ENCODE data around the gene RAX. TPM values are rescaled to one million over a fixed set of nuclear protein-coding genes. Genes with fewer than 3 reads are reported as not detected.
"Not testable (repeated sequence)": the region's sequence is repeated elsewhere in the genome, so short reads cannot be mapped to it uniquely, and the experiment has no call there.

RAX gene
- total RNA-seq, 1 donor from 2014 or later, result not detected

DNA sequence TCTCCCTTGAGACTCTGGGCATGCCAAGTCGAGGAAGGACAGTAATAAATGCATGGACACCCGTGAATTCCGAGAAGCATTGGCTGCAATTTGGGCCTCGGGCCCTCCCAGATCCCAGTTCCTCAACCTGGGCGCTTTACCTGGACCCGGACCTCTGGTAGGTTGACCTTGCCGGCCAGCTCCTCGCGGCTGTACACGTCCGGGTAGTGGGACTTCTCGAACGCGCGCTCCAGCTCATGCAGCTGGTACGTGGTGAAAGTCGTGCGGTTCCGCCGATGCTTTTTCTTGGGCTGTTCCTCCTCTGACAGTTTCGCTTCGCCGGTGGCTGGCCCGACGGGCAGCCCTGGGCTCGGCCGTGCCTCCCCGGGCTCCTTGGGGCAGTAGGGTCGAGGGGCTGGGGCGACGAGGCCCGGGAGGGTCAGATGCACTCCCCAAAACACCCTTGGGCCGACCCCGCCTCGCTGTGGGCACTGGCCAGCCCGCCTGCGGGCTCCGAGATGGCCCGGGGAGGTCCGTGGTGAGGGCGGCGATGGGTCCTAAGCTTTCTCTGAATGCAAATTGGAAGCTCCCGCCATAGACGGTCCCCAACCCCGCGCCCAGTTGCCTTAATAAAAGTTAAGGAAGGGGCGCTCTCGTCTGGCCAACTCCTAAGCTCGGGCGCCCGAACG, 899 bp downstream of the RAX start:
- no peak for ATAC-seq

DNA sequence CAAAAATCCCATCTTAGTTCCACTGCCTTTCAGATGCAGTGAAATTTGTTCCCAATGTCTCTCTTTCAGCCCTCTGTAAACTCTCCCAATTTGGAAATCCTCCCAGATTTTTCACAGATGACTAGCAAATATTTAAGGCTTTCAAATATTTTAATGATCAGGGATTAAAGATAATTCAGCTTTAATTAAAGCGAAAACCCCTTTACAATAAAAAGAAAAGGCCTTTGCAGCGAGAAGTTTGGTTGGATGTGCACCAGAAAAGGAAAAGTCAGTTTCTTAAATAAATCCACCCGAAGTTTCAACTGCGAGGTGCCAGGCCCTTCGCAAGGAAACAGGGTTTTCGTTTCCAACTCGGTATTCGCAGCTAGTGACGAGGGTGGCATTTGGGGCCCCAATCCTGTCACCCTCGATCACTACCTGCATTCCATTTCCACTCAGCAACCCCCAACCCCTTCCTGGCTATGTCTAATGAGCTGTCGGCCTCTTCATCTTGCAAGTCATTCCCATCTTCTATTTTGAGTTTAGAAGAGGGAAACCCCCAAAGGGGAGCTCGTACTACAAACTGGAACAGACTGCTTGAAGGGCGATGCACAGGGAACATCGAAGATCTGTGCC, 1.5 kb downstream of the RAX start:
- ATAC-seq, result no peak

DNA sequence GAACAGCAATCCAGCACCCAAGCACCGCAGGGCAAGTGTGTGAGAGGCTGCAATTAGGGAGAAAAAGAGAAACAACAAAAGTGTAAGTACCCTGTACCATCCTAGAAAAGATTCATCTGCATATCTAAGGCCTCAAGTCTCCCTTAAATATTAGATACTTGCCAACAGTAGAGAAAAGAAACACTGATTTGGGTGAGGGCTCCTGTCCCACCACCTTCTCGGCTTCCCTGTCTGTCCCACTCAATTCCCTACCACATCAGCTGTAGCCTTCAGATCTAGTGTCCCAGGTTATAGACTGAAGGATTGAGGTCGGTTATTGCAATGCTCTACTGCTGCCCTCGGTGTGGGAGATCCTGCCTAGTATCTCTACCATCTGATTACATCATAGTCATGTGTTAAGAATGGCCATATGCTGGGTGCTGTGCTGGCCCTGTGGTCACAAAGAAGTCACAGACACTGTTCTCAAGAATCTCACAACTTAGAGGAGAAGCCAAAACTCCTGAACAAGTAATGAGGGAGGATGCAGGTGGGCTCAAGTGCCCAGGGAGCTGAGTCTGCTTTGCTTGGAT, 2.5 kb downstream of the RAX start:
- no peak for ATAC-seq

DNA sequence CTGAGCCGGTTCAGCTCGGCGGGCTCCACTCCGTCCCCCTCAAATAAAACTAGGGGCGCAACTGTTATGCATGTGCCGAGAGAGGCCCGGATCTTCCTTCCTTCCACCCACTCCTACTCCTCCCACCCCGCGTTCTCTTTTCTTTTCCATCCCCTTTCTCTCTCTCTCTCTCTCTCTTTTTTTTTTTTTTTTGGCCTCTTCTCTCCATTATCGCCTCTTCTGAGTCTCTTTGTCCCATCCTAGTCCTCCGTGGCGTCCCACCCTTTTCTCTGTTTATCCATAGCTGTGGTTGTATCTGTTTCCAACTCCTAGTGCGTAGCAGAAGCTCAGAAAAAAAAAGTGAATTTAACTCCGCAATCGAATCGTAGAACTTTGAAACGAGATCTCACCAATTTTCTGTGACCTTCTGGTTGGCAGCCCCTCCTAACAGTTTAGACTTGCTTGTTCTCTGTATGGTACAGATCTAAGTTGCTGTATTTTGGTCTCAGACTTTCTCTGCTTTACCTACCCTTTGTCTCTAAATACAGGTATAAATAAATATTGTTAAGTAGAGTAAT, 3.6 kb downstream of the RAX start:
- no peak for ATAC-seq

DNA sequence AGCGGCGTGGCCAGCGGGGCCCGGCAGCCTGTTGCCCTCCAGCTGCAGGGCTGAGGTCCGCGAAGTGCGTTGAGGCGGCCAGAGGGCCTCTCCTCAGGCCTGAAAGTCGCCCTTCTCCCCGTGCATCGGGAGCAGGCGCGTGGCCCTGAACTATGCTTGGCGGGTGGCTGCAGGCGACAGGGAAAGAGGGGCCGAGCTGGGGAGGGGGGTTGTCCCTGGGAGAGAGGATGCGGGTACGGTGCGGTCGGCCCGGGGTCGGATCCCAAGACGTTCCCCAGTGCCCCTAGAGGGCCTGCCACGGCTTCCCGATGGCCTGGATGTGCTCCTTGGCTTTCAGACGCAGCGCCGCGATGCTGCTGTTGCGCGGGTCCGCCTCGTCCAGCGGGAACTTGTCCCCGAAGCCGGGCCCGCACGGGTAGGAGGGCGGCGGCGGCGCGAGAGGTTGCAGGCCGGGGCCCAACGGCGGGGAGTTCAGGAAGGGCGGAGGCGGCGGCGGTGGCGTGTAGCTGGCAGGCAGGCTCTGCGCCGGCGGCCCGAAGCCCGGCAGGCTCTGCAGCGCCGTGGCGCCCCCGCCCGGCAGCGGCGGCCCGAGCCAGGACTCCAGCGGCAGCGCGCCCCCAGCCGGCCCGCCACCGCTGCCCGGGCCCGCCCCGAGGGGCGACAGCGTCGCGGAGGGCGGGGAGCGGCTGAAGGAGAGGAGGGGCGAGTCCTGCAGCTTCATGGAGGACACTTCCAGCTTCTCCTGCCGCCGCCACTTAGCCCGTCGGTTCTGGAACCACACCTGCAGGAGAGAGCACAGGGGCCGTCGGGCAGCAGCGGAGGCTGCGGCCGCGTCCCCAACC, 4.3 kb downstream of the RAX start:
- peak; percentile 61 for ATAC-seq

DNA sequence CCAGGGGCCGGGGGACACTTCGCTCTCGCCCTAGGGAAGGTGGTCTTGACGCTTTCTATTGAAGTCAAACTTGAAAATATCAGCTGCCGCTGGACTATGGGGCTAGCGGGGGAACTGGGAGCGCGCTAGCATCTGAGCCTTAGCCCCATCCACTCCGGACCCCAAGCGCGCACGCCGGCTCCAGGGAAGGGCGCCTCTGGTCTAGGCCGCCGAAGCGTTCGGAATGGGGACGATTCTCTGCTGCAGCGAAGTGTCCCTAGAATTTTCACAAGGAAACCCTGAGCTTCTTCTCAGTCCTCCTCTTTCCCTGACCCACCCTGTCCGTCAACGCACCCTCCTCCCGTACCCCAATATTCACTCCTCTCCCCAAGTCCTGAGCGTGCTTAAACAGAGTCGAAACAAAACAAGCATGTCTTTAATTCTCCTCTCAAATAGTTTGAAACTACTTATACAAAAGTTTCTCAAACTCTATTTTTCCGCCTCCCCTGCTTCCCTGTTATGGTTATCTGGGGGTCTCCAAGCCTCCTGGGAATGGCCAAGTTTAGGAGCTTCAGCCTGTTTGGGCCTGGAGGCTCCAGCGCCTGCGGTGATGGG, 5.0 kb downstream of the RAX start:
- ATAC-seq, result no peak

DNA sequence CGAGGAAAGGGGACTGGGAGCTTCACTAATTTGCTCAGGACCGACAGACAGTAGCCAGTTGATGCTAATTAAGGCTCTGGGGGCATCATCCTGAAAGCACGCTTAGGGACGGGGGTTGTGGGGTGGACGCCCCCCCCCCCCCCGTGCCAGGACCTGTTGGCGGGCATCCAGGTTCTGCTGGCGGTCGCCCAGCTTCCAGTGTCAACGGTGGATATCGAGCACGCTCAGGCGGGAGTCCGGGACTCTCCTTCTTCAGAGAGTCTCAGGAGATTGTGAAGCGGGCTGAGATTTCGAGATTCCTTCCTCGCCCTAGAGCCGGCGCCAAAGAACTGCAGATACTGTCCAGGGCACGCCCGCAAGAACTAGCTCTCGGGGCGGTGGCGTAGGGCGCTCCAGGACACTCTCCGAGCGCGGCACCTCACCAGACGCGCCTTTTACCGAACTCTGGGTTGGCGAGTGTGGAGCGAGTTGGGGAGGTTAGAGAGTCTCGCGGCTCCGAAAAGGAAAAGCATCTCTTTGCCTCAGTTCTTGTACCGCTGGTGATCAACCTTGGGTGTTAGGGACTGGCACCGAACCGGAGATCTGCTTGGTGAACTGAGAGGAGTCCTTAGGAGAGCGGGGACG, 5.6 kb downstream of the RAX start:
- peak; percentile 52 for ATAC-seq

DNA sequence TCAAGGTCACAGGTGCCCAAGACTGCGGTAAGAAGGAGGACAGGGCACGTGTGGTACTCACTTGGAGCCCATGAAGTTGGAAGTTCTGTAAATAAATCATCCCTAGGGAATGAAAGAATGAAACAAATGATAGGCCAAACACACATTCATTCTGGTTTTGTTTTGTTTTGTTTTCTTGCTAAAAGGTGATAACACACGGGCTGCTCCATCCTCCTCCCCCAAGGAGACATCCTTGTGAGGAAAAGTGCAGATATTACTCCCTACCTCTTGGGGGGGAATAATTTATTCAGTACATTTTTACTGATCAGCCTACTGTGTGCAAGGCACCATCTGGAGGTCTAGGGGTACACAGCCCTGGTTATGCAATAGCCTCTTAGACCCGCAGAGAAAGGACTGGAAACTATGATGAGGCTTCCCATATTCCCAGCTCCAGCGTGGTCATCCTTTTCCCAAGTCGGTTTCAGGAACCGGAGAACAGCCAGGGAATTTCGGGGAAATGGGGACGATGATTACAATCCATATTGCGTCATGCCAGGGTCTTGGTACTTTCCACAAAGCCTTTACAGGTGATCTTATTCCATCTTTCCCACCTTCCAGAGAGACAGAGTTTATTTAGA, 6.3 kb downstream of the RAX start:
- no peak for ATAC-seq

DNA sequence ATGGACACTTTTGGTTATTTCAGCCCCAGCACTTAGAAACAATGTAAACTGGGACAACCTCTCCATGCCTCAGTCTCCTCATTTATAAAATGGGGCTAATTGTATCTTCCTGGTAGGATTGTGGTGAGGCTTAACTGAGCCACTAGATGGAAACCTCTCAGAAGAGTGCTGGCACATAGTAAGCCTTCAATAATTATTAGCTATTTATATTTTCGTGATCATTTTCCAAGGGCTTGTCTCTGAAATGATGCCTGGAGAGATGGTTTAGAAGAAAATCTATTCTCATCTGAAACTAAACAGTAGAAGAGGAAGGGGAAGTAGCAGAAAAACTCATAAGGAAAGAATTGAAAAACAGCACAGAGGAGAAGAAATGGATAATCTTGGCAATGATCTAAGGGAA, 6.8 kb downstream of the RAX start:
- no peak for ATAC-seq

DNA sequence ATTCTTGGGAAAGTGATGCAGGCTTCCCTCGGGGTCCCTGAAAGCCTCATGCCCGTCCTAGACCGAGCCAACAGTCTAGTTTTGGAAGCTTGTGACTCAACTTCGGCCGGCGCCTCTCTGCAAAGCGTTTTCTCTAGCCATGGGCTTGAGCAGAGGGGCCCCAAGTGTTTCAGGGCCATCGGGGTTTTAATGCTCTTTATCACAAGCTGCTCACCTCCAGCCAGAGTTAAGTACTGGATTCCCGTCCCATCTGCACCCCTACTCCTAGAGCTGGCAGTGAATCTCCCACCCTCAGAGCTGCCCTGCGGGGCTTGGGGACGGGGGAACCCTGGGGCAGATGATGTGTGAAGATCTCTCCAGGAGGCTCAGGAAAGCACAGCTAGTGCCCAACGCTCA, 7.3 kb downstream of the RAX start:
- ATAC-seq, result no peak

DNA sequence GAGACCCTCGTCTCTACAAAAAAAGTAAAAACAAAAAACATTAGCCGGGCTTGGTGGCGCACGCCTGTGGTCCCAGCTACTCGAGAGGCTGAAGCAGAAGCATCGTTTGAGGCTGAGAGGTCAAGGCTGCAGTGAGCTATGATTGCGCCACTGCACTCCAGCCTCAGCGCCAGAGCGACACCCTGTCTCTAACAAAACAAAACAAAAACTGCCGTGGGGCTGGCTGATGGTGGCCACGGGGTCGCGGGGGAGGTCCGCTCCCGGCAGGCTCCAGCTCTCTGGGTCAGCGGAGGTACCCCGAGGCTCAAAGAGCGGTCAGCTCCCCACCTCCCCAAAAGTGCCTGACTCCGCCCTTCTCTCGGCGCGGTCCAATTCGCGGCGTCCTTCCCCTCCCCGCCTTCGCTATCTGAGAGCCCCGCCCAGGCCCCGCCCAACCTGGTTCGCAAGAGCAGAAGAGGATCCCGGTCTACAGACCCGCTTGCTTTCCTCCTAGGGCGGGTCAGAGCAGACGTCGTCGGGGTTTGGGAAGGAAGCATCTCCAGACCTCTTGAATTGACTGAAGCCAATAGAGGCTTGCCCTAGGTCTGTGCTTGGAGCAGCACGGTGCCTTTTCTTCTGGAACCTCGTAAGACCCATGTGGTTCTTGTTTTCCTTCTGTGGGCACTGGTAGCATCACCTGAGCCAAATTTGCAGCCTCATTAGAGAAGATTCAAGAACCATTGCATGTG, 7.8 kb downstream of the RAX start:
- no peak for ATAC-seq

DNA sequence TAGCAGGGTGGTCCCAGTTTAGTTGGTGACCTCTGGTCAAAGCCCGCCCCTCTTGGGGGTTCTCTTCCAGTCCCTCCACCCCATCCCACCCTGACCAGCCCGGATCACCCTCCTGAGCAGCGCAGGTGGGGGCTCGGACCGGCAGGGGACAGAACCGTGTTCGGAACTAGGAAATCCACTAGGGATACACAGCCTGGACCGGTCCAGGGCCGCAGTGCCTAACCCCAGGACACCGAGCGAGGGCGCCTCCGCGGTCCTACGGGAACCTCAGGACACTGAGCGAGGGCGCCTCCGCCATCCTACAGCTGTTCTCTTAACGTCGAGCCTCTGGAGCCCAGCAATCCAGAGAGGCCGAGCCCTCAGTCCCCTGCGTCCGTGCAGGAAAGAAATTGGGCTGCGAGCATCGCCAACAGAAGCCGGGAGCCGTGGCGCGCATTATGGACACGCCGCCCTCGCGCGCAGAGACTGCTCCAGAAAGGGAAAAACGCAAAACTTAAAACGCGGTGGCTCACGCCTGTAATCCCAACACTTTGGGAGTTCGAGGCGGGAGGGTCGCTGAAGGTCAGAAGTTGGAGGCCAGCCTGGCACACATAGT, 8.5 kb downstream of the RAX start:
- no peak for ATAC-seq

DNA sequence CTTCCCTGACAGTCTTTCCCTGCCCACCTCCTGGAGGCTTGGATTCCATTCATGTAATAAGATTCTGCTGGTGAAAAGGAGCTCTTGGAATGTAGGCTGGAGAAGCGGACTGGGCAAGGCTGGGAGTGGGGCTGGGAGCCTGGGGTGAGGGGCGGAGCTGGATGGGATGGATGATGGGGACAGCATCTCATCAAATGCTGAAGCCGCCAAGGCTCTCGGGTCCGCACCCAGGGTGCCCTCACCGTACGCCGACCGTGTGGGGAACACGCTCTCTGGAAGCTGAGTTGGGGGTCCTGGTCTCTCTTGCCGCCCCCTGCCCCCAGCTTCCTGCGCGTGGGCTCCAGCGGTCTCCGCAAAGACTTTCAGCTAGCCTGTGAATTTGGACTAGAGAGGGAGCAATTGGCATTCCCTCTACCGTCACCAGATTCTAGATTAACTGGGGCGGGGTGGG, 9.1 kb downstream of the RAX start:
- no peak for ATAC-seq

DNA sequence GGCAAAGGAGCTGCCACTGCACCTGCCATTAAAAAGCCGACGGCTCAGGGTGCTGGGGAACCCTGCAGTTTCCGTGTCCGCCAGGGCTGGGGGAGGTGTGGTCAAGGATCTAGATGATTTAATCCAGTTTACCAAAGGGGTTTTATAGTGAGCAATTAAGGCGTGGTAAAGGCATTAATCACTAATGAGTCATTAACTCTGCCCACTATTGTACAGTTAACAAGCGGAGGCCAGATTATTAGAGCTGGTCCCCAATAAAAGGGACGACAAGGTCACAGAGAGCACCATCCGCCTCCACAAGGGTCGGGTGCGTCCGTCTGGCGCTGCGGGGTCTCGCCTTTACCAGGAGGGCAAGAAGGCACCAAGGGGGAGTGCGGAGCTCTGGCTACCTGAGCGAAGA, 9.6 kb downstream of the RAX start:
- ATAC-seq, result peak; percentile 95

DNA sequence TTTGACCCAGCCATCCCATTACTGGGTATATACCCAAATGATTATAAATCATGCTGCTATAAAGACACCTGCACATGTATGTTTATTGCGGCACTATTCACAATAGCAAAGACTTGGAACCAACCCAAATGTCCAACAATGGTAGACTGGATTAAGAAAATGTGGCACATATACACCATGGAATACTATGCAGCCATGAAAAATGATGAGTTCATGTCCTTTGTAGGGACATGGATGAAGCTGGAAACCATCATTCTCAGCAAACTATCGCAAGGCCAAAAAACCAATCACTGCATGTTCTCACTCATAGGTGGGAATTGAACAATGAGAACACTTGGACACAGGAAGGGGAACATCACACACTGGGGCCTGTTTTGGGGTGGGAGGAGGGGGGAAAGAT, 11.0 kb downstream of the RAX start:
- ATAC-seq, result not testable (repeated sequence)

DNA sequence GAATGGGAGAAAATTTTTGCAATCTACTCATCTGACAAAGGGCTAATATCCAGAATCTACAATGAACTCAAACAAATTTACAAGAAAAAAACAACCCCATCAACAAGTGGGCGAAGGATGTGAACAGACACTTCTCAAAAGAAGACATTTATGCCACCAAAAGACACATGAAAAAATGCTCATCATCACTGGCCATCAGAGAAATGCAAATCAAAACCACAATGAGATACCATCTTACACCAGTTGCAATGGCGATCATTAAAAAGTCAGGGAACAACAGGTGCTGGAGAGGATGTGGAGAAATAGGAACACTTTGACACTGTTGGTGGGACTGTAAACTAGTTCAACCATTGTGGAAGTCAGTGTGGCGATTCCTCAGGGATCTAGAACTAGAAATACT, 11.4 kb downstream of the RAX start:
- not testable (repeated sequence) for ATAC-seq

DNA sequence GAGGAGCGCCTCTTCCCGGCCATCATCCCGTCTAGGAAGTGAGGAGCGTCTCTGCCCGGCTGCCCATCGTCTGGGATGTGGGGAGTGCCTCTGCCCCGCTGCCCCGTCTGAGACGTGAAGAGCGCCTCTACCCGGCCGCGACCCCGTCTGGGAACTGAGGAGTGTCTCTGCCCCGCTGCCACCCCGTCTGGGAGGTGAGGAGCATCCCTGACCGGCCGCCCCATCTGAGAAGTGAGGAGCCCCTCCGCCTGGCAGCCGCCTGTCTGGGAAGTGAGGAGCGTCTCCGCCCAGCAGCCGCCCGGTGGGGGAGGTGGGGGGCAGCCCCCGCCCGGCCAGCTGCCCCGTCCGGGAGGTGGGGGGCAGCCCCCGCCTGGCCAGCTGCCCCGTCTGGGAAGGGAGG, 17.8 kb downstream of the RAX start:
- not testable (repeated sequence) for ATAC-seq

DNA sequence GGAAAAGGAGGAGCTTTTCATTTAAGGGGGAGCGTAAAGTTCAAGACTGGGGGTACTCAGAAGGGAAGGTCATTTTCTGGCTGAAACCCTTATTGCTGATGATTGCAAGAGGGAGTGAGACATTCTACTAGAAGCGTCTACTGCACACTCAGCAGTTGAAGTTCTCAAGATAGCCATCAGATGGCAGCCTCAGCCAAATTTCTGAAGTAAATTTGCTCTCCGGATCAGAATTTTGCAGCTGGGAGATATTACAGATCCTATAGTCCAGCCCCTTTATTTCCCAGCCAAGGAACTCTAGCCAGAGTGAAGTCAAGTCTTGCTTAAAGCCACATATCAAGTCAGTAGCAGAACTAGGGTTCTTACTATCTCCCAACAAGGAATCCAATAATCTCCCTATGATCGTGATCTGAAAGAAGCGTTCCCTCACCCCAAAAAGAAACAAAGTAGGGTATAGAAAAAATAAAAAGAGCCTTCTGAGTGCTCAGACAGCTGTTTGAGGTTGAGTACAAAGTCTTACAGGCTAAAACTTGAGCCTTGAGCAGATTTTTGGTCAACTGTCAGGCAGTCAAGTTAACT, 24.0 kb downstream of the RAX start:
- ATAC-seq, result peak; percentile 38

DNA sequence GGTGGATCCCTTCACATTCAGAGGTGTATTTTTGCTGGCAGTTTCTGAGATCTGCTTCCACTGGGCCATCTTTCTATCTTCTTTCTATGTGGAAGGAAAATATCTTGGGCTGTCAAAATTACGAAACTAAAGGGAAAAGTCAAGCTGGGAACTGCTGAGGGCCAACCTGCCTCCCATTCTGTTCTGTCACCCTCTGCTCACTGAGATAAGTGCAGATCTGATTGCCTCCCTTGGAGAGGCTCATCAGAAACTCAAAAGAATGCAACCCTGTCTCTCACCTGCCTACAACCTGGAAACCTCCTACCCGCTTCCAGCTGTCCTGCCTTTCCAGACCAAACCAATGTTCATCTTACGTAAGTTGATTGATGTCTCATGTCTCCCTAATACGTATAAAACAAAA, 26.5 kb downstream of the RAX start:
- no peak for ATAC-seq

DNA sequence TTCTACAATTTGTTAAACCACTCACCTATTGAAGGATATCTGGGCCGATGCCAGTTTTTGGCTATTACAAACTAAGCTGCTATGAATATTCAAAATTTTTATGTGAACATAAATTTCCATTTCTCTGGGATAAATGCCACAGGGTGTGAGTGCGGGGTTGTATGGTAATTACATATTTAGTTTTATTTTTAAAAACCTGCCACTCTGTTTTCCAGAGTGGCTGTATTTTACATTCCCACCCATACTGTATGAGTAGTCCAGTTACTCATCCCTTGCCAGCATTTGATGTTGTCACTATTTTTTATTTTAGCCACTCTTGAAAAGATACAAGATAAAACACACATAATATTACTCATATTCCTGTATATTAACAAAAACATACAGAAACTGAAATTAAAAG, 30.3 kb downstream of the RAX start:
- no peak for ATAC-seq

All from esophagus mucosa (tissue), 1 donor.